Neural progenitor cell (in vitro differentiated cells): ENCODE results near the gene ADAMTS6. TPM values are rescaled to one million over a fixed set of nuclear protein-coding genes. Genes with fewer than 3 reads are reported as not detected.
A peak's percentile ranks its signal among the peaks of the same experiment; 100 is the strongest.

Experiments used
- DNase-seq: peaks from one replicate; pipeline ENCODE4 v3.0.0-alpha.2; 2016; ENCODE audit warnings: low spot score
- H2AFZ ChIP-seq: fragments of 200-600 bp; sonication (generic); replicated peaks from 2 replicates; pipeline ENCODE4 v1.6.1; 2016; ENCODE audit warnings: antibody characterized with exemption
- H3F3A ChIP-seq: fragments of 200-600 bp; sonication (generic); 2 replicates; pipeline ENCODE4 v1.6.1; 2016; ENCODE audit warnings: antibody characterized with exemption, low read depth
- H3K27ac ChIP-seq: fragments of 200-600 bp; sonication (generic); 2 replicates; pipeline ENCODE4 v1.5.1; 2016; ENCODE audit warnings: mild to moderate bottlenecking
- H3K27me3 ChIP-seq: fragments of 200-600 bp; sonication (generic); 2 replicates; pipeline ENCODE4 v1.6.1; 2016; ENCODE audit warnings: mild to moderate bottlenecking, moderate library complexity
- H3K36me3 ChIP-seq: fragments of 200-600 bp; sonication (generic); 2 replicates; pipeline ENCODE4 v1.5.1; 2016
- H3K4me1 ChIP-seq: fragments of 200-600 bp; sonication (generic); 2 replicates; pipeline ENCODE4 v1.6.1; 2016; ENCODE audit warnings: mixed run types
- H3K4me2 ChIP-seq: fragments of 200-600 bp; sonication (generic); 2 replicates; pipeline ENCODE4 v1.6.1; 2016
- H3K4me3 ChIP-seq: fragments of 200-600 bp; sonication (generic); 2 replicates; pipeline ENCODE4 v1.5.1; 2016
- H3K79me2 ChIP-seq: fragments of 200-600 bp; sonication (generic); 2 replicates; pipeline ENCODE4 v1.6.1; 2016; ENCODE audit warnings: low read depth
- H3K9ac ChIP-seq: fragments of 200-600 bp; sonication (generic); 2 replicates; pipeline ENCODE4 v1.6.1; 2016
- H3K9me3 ChIP-seq: fragments of 200-600 bp; sonication (generic); 2 replicates; pipeline ENCODE4 v1.5.1; 2016; ENCODE audit warnings: low read depth
- H4K20me1 ChIP-seq: fragments of 200-600 bp; sonication (generic); 2 replicates; pipeline ENCODE4 v1.6.1; 2016; ENCODE audit warnings: low read depth
- H3K27ac Mint-ChIP-seq: 3 replicates; pipeline ENCODE4 v1.8.0; 2021; ENCODE audit warnings: mixed read lengths
- H3K27me3 Mint-ChIP-seq: 2 replicates; pipeline ENCODE4 v1.8.0; 2022; ENCODE audit warnings: low read depth, mild to moderate bottlenecking, inconsistent platforms, moderate library complexity, mixed read lengths; ENCODE audit not compliant: insufficient read depth
- H3K36me3 Mint-ChIP-seq: 3 replicates; pipeline ENCODE4 v1.8.0; 2021; ENCODE audit warnings: mixed read lengths
- H3K4me1 Mint-ChIP-seq: 3 replicates; pipeline ENCODE4 v1.8.0; 2021; ENCODE audit warnings: mixed read lengths
- H3K4me3 Mint-ChIP-seq: 3 replicates; pipeline ENCODE4 v1.8.0; 2021; ENCODE audit warnings: mild to moderate bottlenecking, moderate library complexity, mixed read lengths
- H3K9me3 Mint-ChIP-seq: 3 replicates; pipeline ENCODE4 v1.8.0; 2020; ENCODE audit warnings: mixed read lengths
- CTCF ChIP-seq: fragments of 200-600 bp; sonication (generic); IDR thresholded peaks from 2 replicates; pipeline ENCODE4 v1.5.1; 2017; ENCODE audit warnings: antibody characterized with exemption, mild to moderate bottlenecking
- EZH2 ChIP-seq: fragments of 200-600 bp; sonication (generic); IDR thresholded peaks from 2 replicates; pipeline ENCODE4 v1.6.1; 2017; ENCODE audit warnings: antibody characterized with exemption, mild to moderate bottlenecking, moderate library complexity
- EZH2phosphoT487 ChIP-seq: fragments of 200-600 bp; sonication (generic); IDR thresholded peaks from 2 replicates; pipeline ENCODE4 v1.6.1; 2017; ENCODE audit warnings: antibody characterized with exemption
- total RNA-seq: library from RNA; depleted of rRNA; stranded (reverse); fragments of >200 nt; gene quantifications from 2 replicates; pipeline ENCODE4 v1.2.3, GENCODE V29; 2015; ENCODE audit warnings: low replicate concordance

The ADAMTS6 gene
- total RNA-seq, 1 donor from 2014 or later = 14.3 TPM

- Histone ChIP-seq H3K4me1 (no peaks in the 10 kb centered on the region), H3K9ac (no peak overlapping the region), H3K27me3 (no peaks in the 10 kb centered on the region), H4K20me1 (no peaks in the 10 kb centered on the region), H3K4me2 (no peak overlapping the region), H3K27ac (no peak overlapping the region), H3K36me3 (no peaks in the 10 kb centered on the region), H3K9me3 (no peaks in the 10 kb centered on the region), H3K4me3 (no peak overlapping the region), H2AFZ (no peak overlapping the region), H3K79me2 (no peaks in the 10 kb centered on the region), H3F3A (no peaks in the 10 kb centered on the region)
- Mint-ChIP-seq H3K27ac (no peak overlapping the region), H3K36me3 (peaks cover 1% of the 10 kb centered on the region), H3K9me3 (no peaks in the 10 kb centered on the region), H3K27me3 (peaks cover 2% of the 10 kb centered on the region), H3K4me3 (no peak overlapping the region), H3K4me1 (no peaks in the 10 kb centered on the region)
- TF ChIP-seq EZH2 (no peak), EZH2phosphoT487 (no peak), CTCF (no peak)
- DNase-seq = no peak
Measured at GRCh38 chr5:65149827-65150226, 331.9 kb downstream of the ADAMTS6 start.

GRCh38 chr5:65144136-65144871, 337.4 kb downstream of the ADAMTS6 start:
- Histone ChIP-seq H3K9me3 (no peaks in the 10 kb centered on the region), H3K4me1 (peaks cover 20% of the 10 kb centered on the region), H3K4me3 (no peak overlapping the region), H4K20me1 (no peaks in the 10 kb centered on the region), H3K36me3 (no peaks in the 10 kb centered on the region), H3K79me2 (no peaks in the 10 kb centered on the region), H2AFZ (no peak overlapping the region), H3K27me3 (peaks cover 26% of the 10 kb centered on the region), H3K9ac (no peak overlapping the region), H3K27ac (no peak overlapping the region), H3F3A (peaks cover 3% of the 10 kb centered on the region), H3K4me2 (no peak overlapping the region)
- DNase-seq = no peak
- peaks cover 7% of the 10 kb centered on the region for H3K4me1 Mint-ChIP-seq
- TF ChIP-seq EZH2phosphoT487 = no peak
- TF ChIP-seq EZH2 = no peak
- no peak for TF ChIP-seq CTCF
- no peak overlapping the region for H3K4me3 Mint-ChIP-seq
- peaks cover 2% of the 10 kb centered on the region for H3K27me3 Mint-ChIP-seq
- no peaks in the 10 kb centered on the region for H3K9me3 Mint-ChIP-seq
- H3K36me3 Mint-ChIP-seq = peaks cover 1% of the 10 kb centered on the region
- H3K27ac Mint-ChIP-seq = no peak overlapping the region

- no peak overlapping the region for H3K4me3 ChIP-seq
- no peak overlapping the region for H3K27ac ChIP-seq
- peaks cover 2% of the 10 kb centered on the region for H3K27me3 Mint-ChIP-seq
Measured at GRCh38 chr5:65142511-65143011, 339.2 kb downstream of the ADAMTS6 start.

More at GRCh38 chr5:65142511-65143011, 339.2 kb downstream of the ADAMTS6 start:
- peaks cover 26% of the 10 kb centered on the region for H3K27me3 ChIP-seq
- no peak overlapping the region for H2AFZ ChIP-seq
- Mint-ChIP-seq H3K36me3 (no peaks in the 10 kb centered on the region), H3K27ac (no peak overlapping the region), H3K4me1 (peaks cover 7% of the 10 kb centered on the region), H3K9me3 (no peaks in the 10 kb centered on the region), H3K4me3 (no peak overlapping the region)
- peak; percentile 80 for DNase-seq
- no peaks in the 10 kb centered on the region for H4K20me1 ChIP-seq
- TF ChIP-seq EZH2 (no peak), CTCF (no peak), EZH2phosphoT487 (peak; percentile 89)
- no peaks in the 10 kb centered on the region for H3K79me2 ChIP-seq
- H3K9me3 ChIP-seq = no peaks in the 10 kb centered on the region
- H3K4me1 ChIP-seq = peaks cover 20% of the 10 kb centered on the region
- no peak overlapping the region for H3K9ac ChIP-seq
- H3K36me3 ChIP-seq = no peaks in the 10 kb centered on the region
- H3K4me2 ChIP-seq = peak overlapping the region; percentile 50
- peaks cover 3% of the 10 kb centered on the region for H3F3A ChIP-seq
